ENCODE measurements around the gene NOP10. TPM values are rescaled to one million over a fixed set of nuclear protein-coding genes. Genes with fewer than 3 reads are reported as not detected.

The NOP10 gene
- total RNA-seq, 1 experiment from 2014 or later: 200 TPM

- no peak for DNase-seq (ENCODE audit: low read depth)
Observed at GRCh38 chr15:34332553-34333120, 10.3 kb downstream of the NOP10 start.

GRCh38 chr15:34331809-34332208 lies 11.1 kb downstream of the NOP10 start:
- DNase-seq (ENCODE audit: low read depth): no peak

- no peak for DNase-seq (ENCODE audit: low read depth)
Observed at GRCh38 chr15:34330279-34330678, 12.7 kb downstream of the NOP10 start.

- DNase-seq (ENCODE audit: low read depth): no peak
Observed at GRCh38 chr15:34329006-34329405, 13.9 kb downstream of the NOP10 start.

GRCh38 chr15:34327906-34328305 lies 15.0 kb downstream of the NOP10 start:
- no peak for DNase-seq (ENCODE audit: low read depth)

GRCh38 chr15:34325368-34325767 lies 17.6 kb downstream of the NOP10 start:
- DNase-seq (ENCODE audit: low read depth): no peak

GRCh38 chr15:34324933-34325332 lies 18.0 kb downstream of the NOP10 start:
- no peak for DNase-seq (ENCODE audit: low read depth)

GRCh38 chr15:34323217-34323616 lies 19.7 kb downstream of the NOP10 start:
- DNase-seq (ENCODE audit: low read depth): no peak

GRCh38 chr15:34318277-34319079 lies 24.5 kb downstream of the NOP10 start:
- DNase-seq (ENCODE audit: low read depth): peak; percentile 51

- DNase-seq (ENCODE audit: low read depth): no peak
Observed at GRCh38 chr15:34314491-34315490, 28.1 kb downstream of the NOP10 start.

GRCh38 chr15:34311563-34311962 lies 31.4 kb downstream of the NOP10 start:
- DNase-seq (ENCODE audit: low read depth): no peak

- DNase-seq (ENCODE audit: low read depth): peak; percentile 14
Observed at GRCh38 chr15:34304613-34305012, 38.3 kb downstream of the NOP10 start.

- no peak for DNase-seq (ENCODE audit: low read depth)
Observed at GRCh38 chr15:34301058-34301457, 41.9 kb downstream of the NOP10 start.

- DNase-seq (ENCODE audit: low read depth): peak; percentile 12
Observed at GRCh38 chr15:34297059-34297458, 45.9 kb downstream of the NOP10 start.

- no peak for DNase-seq (ENCODE audit: low read depth)
Observed at GRCh38 chr15:34292621-34293020, 50.3 kb downstream of the NOP10 start.

Other genes starting within 250 kb of the NOP10 start
- 29.2 and 39.3 TPM in 2 replicates for gene EMC7, start 241.3 kb downstream of the NOP10 start, total RNA-seq (2014; rRNA removed)
- 1.7 and 1.9 TPM in 2 replicates for gene PGBD4, start 241.1 kb downstream of the NOP10 start, total RNA-seq (2014; rRNA removed)
- gene KATNBL1, start 133.0 kb downstream of the NOP10 start, total RNA-seq (2014; rRNA removed): 44.1 and 45.4 TPM in 2 replicates
- gene EMC4, start 118.1 kb downstream of the NOP10 start, total RNA-seq (2014; rRNA removed): 189 and 199 TPM in 2 replicates
- gene SLC12A6, start 5.4 kb downstream of the NOP10 start, total RNA-seq (2014; rRNA removed): 11.2 and 12.1 TPM in 2 replicates
- 0.06 TPM in 1 of 2 replicates, not detected in the other for gene NUTM1, start 179 bp upstream of the NOP10 start, total RNA-seq (2014; rRNA removed)
- 18.9 and 25.3 TPM in 2 replicates for gene LPCAT4, start 24.1 kb upstream of the NOP10 start, total RNA-seq (2014; rRNA removed)
- 26.9 and 27.3 TPM in 2 replicates for gene GOLGA8A, start 94.7 kb upstream of the NOP10 start, total RNA-seq (2014; rRNA removed)
- 21.3 and 31.9 TPM in 2 replicates for gene GOLGA8B, start 240.5 kb upstream of the NOP10 start, total RNA-seq (2014; rRNA removed)

All from LHCN-M2 (cell line).